A673 (cell line): Measurements from ENCODE around the gene ENO4. TPM values are rescaled to one million over a fixed set of nuclear protein-coding genes. Genes with fewer than 3 reads are reported as not detected.

Source experiments
- BruUV-seq: library from RNA; stranded (reverse); fragments of 400-500 nt; replicated peaks from 2 replicates; lab custom pipeline; 2021; lab: Mats Ljungman, UMichigan
- CTCF ChIA-PET: fragments of 300-600 bp; sonication (Branson Sonifier 250); formaldehyde crosslinking; loops from one replicate; lab custom pipeline; 2022; ENCODE audit warnings: antibody characterized with exemption; lab: Charles Lee
- POLR2A ChIA-PET: fragments of 300-600 bp; sonication (Branson Sonifier 250); formaldehyde crosslinking; loops from one replicate; lab custom pipeline; 2022; ENCODE audit warnings: antibody characterized with exemption; ENCODE audit not compliant: low non-redundant PET; lab: Charles Lee
- DNase-seq: peaks from one replicate; pipeline ENCODE4 v3.0.0-alpha.2; 2015; ENCODE audit warnings: low spot score
- H3K27ac ChIP-seq: fragments of 200-600 bp; sonication (generic); 2 replicates; pipeline ENCODE4 v1.5.1; 2016; ENCODE audit warnings: mixed run types, low read depth, mild to moderate bottlenecking, mixed read lengths, antibody characterized with exemption, low read length; ENCODE audit not compliant: poor library complexity, severe bottlenecking
- H3K27me3 ChIP-seq: fragments of 200-600 bp; sonication (generic); replicated peaks from 2 replicates; pipeline ENCODE4 v1.6.1; 2017; ENCODE audit warnings: mixed run types, low read depth, mild to moderate bottlenecking, mixed read lengths, antibody characterized with exemption, low read length; ENCODE audit not compliant: insufficient read depth, poor library complexity
- H3K36me3 ChIP-seq: fragments of 200-600 bp; sonication (generic); 2 replicates; pipeline ENCODE4 v1.6.1; 2016; ENCODE audit warnings: mixed run types, mild to moderate bottlenecking, mixed read lengths, antibody characterized with exemption, low read length; ENCODE audit not compliant: insufficient read depth, poor library complexity, severe bottlenecking
- H3K4me1 ChIP-seq: fragments of 200-600 bp; sonication (generic); 2 replicates; pipeline ENCODE4 v1.6.1; 2017; ENCODE audit warnings: mixed run types, mild to moderate bottlenecking, mixed read lengths, antibody characterized with exemption, low read length; ENCODE audit not compliant: insufficient read depth, poor library complexity, severe bottlenecking
- H3K4me3 ChIP-seq: fragments of 200-600 bp; sonication (generic); 2 replicates; pipeline ENCODE4 v1.5.1; 2016; ENCODE audit warnings: low read depth, mixed run types, mild to moderate bottlenecking, mixed read lengths, low read length; ENCODE audit not compliant: poor library complexity, severe bottlenecking
- H3K9me3 ChIP-seq: fragments of 200-600 bp; sonication (generic); 2 replicates; pipeline ENCODE4 v1.6.1; 2016; ENCODE audit warnings: mixed run types, low read depth, mild to moderate bottlenecking, mixed read lengths, antibody characterized with exemption, low read length; ENCODE audit not compliant: poor library complexity, severe bottlenecking
- EZH2 ChIP-seq: fragments of 200-600 bp; sonication (generic); IDR thresholded peaks from 2 replicates; pipeline ENCODE4 v1.6.1; 2017; ENCODE audit warnings: borderline replicate concordance, low read depth, mild to moderate bottlenecking, mixed read lengths, antibody characterized with exemption, low read length; ENCODE audit not compliant: poor library complexity, severe bottlenecking
- intact Hi-C: fragments of 100-400 bp; cut with micrococcal nuclease; formaldehyde crosslinking; loops from one replicate; pipeline ENCODE4 v1.10.0; 2022; ENCODE audit not compliant: unreplicated experiment
- total RNA-seq: library from RNA; stranded (reverse); gene quantifications from 2 replicates; pipeline ENCODE4 v1.2.3, GENCODE V29; 2021
- TF ChIP-seq, protein P1 (sequence below): fragments of 300-800, 200-600 bp; sonication (generic); conservative IDR thresholded peaks from 2 replicates; pipeline ENCODE4 v1.5.1; 2017; ENCODE audit warnings: low read depth, mild to moderate bottlenecking, antibody characterized with exemption, low read length, moderate library complexity, mixed read lengths

Gene ENO4
- total RNA-seq, 1 experiment from 2014 or later, result 0.28 TPM

DNA sequence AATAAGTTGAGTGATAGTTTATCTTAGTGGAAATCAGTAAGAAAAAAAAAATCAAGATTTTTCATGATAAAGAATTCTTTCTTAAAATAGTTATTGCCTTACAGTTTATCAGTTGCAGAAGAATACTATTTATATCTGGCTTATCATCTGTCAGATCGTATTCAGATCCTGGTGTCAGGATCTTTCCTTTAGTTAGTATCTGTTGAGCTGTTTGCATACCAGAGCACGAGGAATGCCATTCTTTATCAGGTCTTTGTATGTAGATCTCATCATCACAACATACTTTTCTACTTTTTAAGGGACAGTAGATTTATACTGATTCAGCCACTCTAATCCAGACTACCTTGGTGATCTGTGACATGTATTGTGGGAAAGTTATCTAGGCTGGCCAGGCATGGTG is 12.5 kb downstream of the ENO4 start:
- intact Hi-C loops, result no loop called here
- no TSS peak for BruUV-seq

DNA sequence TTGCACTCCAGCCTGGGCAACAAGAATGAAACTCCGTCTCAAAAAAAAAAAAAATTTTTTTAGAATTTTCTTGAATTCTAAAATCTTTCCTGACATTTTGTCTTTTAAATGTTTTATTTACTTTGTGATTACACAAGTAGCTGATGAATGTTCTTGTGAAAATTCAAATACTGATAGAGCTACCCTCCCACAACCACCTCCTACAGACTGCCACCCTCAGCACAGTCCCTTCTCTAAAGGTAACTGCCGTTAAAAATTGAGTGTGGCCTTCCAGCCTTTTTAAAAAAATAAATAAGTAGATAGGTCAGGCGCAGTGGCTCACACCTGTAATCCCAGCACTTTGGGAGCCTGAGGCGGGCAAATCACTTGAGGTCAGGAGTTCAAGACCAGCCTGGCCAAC is 15.1 kb downstream of the ENO4 start:
- POLR2A ChIA-PET, result no interaction called here
- Histone ChIP-seq H3K4me3 (no peak overlapping the region), H3K27me3 (no peaks in the 10 kb centered on the region), H3K9me3 (no peaks in the 10 kb centered on the region), H3K36me3 (no peaks in the 10 kb centered on the region), H3K27ac (no peak overlapping the region), H3K4me1 (no peaks in the 10 kb centered on the region)
- TF ChIP-seq EZH2, result no peak
- TF ChIP-seq, protein P1, sequence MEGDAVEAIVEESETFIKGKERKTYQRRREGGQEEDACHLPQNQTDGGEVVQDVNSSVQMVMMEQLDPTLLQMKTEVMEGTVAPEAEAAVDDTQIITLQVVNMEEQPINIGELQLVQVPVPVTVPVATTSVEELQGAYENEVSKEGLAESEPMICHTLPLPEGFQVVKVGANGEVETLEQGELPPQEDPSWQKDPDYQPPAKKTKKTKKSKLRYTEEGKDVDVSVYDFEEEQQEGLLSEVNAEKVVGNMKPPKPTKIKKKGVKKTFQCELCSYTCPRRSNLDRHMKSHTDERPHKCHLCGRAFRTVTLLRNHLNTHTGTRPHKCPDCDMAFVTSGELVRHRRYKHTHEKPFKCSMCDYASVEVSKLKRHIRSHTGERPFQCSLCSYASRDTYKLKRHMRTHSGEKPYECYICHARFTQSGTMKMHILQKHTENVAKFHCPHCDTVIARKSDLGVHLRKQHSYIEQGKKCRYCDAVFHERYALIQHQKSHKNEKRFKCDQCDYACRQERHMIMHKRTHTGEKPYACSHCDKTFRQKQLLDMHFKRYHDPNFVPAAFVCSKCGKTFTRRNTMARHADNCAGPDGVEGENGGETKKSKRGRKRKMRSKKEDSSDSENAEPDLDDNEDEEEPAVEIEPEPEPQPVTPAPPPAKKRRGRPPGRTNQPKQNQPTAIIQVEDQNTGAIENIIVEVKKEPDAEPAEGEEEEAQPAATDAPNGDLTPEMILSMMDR, result no peak
- no TSS peak for BruUV-seq
- intact Hi-C loops, result no loop called here
- CTCF ChIA-PET, result no interaction called here
- no peak for DNase-seq

More for the DNA sequence above, 12.5 kb downstream of the ENO4 start:
- Histone ChIP-seq H3K27me3 (no peaks in the 10 kb centered on the region), H3K9me3 (peaks cover 11% of the 10 kb centered on the region), H3K4me3 (no peak overlapping the region), H3K36me3 (no peaks in the 10 kb centered on the region), H3K27ac (no peak overlapping the region), H3K4me1 (no peaks in the 10 kb centered on the region)
- ChIA-PET CTCF (no interaction called here), POLR2A (interaction anchor here (0.6 kb wide), 1 partner anchor 113 kb away, joined by 3 read pairs; no protein-coding TSS in a partner anchor)
- DNase-seq, result no peak
- TF ChIP-seq, protein P1, result no peak
- no peak for TF ChIP-seq EZH2

DNA sequence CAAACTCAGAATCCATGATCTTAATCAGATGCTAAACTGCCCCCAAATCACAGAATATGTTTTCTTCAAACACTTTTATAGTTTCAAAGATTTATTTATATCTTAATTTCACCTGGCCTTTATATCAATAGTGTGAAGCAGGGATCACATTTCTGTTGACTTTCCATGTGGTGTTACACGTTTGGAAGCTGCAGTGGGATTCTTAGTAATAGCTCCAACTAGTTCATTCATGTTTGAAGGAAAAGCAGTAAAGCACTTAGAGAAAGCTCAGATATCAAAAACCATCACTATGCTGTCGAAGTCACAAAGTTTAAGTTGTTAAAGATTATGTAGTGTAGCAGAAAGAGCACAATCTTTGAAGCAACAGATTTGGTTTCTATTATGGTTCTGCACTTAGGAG is 16.8 kb downstream of the ENO4 start:
- Histone ChIP-seq H3K27me3 (no peaks in the 10 kb centered on the region), H3K36me3 (no peaks in the 10 kb centered on the region), H3K27ac (no peak overlapping the region), H3K4me3 (no peak overlapping the region), H3K9me3 (no peaks in the 10 kb centered on the region), H3K4me1 (no peaks in the 10 kb centered on the region)
- TF ChIP-seq EZH2, result no peak
- TF ChIP-seq, protein P1, result no peak
- no TSS peak for BruUV-seq
- CTCF ChIA-PET, result interaction anchor here (0.7 kb wide), 1 partner anchor 158 kb away, joined by 4 read pairs; no protein-coding TSS in a partner anchor
- POLR2A ChIA-PET, result no interaction called here
- intact Hi-C loops, result no loop called here
- no peak for DNase-seq
